ENCODE data around the gene AZU1. TPM values are rescaled to one million over a fixed set of nuclear protein-coding genes. Genes with fewer than 3 reads are reported as not detected.

AZU1 gene
- polyA plus RNA-seq, 3 donors: 2.7 to 5.7 (median 4.3) TPM

DNA sequence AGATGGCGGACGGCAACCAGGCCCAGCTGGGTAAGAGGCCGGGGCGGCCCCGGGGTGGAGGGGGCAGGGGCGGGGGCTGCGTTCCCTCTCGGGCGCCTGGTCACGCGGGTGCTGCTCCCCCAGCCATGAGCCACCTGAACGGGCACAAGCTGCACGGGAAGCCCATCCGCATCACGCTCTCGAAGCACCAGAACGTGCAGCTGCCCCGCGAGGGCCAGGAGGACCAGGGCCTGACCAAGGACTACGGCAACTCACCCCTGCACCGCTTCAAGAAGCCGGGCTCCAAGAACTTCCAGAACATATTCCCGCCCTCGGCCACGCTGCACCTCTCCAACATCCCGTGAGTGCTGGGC, 19.2 kb upstream of the AZU1 start:
- 93% methylated on average over 26 of the region's 26 CpGs for WGBS (ENCODE audit: insufficient coverage)
- H3K9ac ChIP-seq (ENCODE audit: insufficient read depth, low read length, poor library complexity, severe bottlenecking): no peak overlapping the region
- H3K4me2 ChIP-seq (replicated peaks; ENCODE audit: extremely low read depth, low read length, poor library complexity, severe bottlenecking): no peak overlapping the region
- TF ChIP-seq, protein P1, sequence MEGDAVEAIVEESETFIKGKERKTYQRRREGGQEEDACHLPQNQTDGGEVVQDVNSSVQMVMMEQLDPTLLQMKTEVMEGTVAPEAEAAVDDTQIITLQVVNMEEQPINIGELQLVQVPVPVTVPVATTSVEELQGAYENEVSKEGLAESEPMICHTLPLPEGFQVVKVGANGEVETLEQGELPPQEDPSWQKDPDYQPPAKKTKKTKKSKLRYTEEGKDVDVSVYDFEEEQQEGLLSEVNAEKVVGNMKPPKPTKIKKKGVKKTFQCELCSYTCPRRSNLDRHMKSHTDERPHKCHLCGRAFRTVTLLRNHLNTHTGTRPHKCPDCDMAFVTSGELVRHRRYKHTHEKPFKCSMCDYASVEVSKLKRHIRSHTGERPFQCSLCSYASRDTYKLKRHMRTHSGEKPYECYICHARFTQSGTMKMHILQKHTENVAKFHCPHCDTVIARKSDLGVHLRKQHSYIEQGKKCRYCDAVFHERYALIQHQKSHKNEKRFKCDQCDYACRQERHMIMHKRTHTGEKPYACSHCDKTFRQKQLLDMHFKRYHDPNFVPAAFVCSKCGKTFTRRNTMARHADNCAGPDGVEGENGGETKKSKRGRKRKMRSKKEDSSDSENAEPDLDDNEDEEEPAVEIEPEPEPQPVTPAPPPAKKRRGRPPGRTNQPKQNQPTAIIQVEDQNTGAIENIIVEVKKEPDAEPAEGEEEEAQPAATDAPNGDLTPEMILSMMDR (IDR thresholded peaks at IDR 0.05): no peak
- H4K20me1 ChIP-seq (ENCODE audit: insufficient read depth, low read length): peaks cover 90% of the 10 kb centered on the region
- peaks cover 0 to 2% (median 0%) of the 10 kb centered on the region in 7 donors for H3K9me3 Mint-ChIP-seq
- peaks cover 81% of the 10 kb centered on the region for H3K79me2 ChIP-seq (ENCODE audit: insufficient read depth, low read length)
- peaks cover 79 to 86% of the 10 kb centered on the region in 2 donors for H3K36me3 ChIP-seq (replicated peaks in 1 of 2; ENCODE audit: control insufficient read depth in 1 of 2, insufficient read depth in 2 of 2, low read length in 2 of 2)
- intact Hi-C loops (cut with micrococcal nuclease): no loop called here
- H3K36me3 Mint-ChIP-seq: peaks cover 50 to 73% of the 10 kb centered on the region in 2 donors
- H3K27ac ChIP-seq (ENCODE audit: low read depth in 1 of 2, low read length in 2 of 2): no peak overlapping the region
- no peaks in the 10 kb centered on the region for H3K27me3 Mint-ChIP-seq (ENCODE audit: low read depth in 3 of 3)
- no peaks in the 10 kb centered on the region for H3K9me3 ChIP-seq (replicated peaks in 1 of 2; ENCODE audit: control insufficient read depth in 1 of 2, insufficient read depth in 1 of 2, low read length in 2 of 2)
- no peaks in the 10 kb centered on the region for H3K27me3 ChIP-seq (ENCODE audit: control insufficient read depth in 2 of 2, insufficient read depth in 2 of 2, low read length in 2 of 2)
- H3K4me3 ChIP-seq (replicated peaks in 1 of 3; ENCODE audit: low read depth in 2 of 3, low read length in 3 of 3): no peak overlapping the region
- H3K4me1 Mint-ChIP-seq: no peaks in the 10 kb centered on the region
- H3K27ac Mint-ChIP-seq: no peak overlapping the region
- DNase-seq: no peak
- H3K4me1 ChIP-seq (ENCODE audit: control insufficient read depth in 1 of 2, insufficient read depth in 2 of 2, low read length in 2 of 2): no peaks in the 10 kb centered on the region
- no peak overlapping the region for H2AFZ ChIP-seq (ENCODE audit: insufficient read depth, low read depth, low read length, poor library complexity, severe bottlenecking)
- H3K4me3 Mint-ChIP-seq: no peak overlapping the region

DNA sequence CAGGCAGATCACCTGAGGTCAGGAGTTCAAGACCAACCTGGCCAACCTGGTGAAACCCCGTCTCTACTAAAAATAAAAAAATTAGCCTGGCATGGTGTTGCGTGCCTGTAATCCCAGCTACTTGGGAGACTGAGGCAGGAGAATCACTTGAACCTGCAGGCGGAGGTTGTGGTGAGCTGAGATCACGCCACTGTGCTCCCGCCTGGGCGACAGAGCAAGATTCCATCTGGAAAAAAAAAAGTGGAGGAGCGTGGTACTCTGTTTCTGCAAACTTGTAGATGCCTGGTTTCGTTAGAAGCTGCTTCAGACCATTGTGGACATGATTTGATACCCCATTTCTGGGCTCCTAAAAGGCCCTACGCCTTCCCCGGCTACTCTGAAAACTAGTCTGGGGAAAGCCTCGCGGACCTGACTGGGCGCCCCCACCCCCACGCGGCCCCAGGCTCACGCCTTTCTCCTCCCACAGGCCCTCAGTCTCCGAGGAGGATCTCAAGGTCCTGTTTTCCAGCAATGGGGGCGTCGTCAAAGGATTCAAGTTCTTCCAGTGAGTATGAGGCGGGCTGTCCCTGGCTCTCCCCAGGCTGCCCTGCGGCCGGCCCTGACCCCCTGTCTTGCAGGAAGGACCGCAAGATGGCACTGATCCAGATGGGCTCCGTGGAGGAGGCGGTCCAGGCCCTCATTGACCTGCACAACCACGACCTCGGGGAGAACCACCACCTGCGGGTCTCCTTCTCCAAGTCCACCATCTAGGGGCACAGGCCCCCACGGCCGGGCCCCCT, 17.4 kb upstream of the AZU1 start:
- Mint-ChIP-seq H3K4me1 (peaks cover 1% of the 10 kb centered on the region), H3K9me3 (peaks cover 0 to 3% (median 0%) of the 10 kb centered on the region in 7 donors), H3K36me3 (peaks cover 39 to 65% of the 10 kb centered on the region in 2 donors), H3K4me3 (no peak overlapping the region), H3K27me3 (ENCODE audit: low read depth in 3 of 3) (no peaks in the 10 kb centered on the region), H3K27ac (no peak overlapping the region)
- H4K20me1 ChIP-seq (ENCODE audit: insufficient read depth, low read length): peaks cover 77% of the 10 kb centered on the region
- H2AFZ ChIP-seq (ENCODE audit: insufficient read depth, low read depth, low read length, poor library complexity, severe bottlenecking): no peak overlapping the region
- no peak for DNase-seq
- H3K4me1 ChIP-seq (ENCODE audit: control insufficient read depth in 1 of 2, insufficient read depth in 2 of 2, low read length in 2 of 2): no peaks in the 10 kb centered on the region
- H3K27ac ChIP-seq (ENCODE audit: low read depth in 1 of 2, low read length in 2 of 2): no peak overlapping the region
- intact Hi-C loops (cut with micrococcal nuclease): no loop called here
- TF ChIP-seq, protein P1 (IDR thresholded peaks at IDR 0.05): no peak
- H3K36me3 ChIP-seq (replicated peaks in 1 of 2; ENCODE audit: control insufficient read depth in 1 of 2, insufficient read depth in 2 of 2, low read length in 2 of 2): peaks cover 62 to 67% of the 10 kb centered on the region in 2 donors
- no peaks in the 10 kb centered on the region for H3K27me3 ChIP-seq (ENCODE audit: control insufficient read depth in 2 of 2, insufficient read depth in 2 of 2, low read length in 2 of 2)
- H3K4me2 ChIP-seq (replicated peaks; ENCODE audit: extremely low read depth, low read length, poor library complexity, severe bottlenecking): no peak overlapping the region
- H3K9ac ChIP-seq (ENCODE audit: insufficient read depth, low read length, poor library complexity, severe bottlenecking): no peak overlapping the region
- peaks cover 62% of the 10 kb centered on the region for H3K79me2 ChIP-seq (ENCODE audit: insufficient read depth, low read length)
- WGBS (ENCODE audit: insufficient coverage): 89% methylated on average over 18 of the region's 30 CpGs
- no peaks in the 10 kb centered on the region for H3K9me3 ChIP-seq (replicated peaks in 1 of 2; ENCODE audit: control insufficient read depth in 1 of 2, insufficient read depth in 1 of 2, low read length in 2 of 2)
- H3K4me3 ChIP-seq (replicated peaks in 1 of 3; ENCODE audit: low read depth in 2 of 3, low read length in 3 of 3): no peak overlapping the region
